ENCODE data around the gene MMP24OS. TPM values are rescaled to one million over a fixed set of nuclear protein-coding genes. Genes with fewer than 3 reads are reported as not detected.

The MMP24OS gene
- total RNA-seq, 1 donor, result 20.2 TPM

Other genes starting within 250 kb of the MMP24OS start
- 43.1 TPM for gene TRPC4AP, start 185.3 kb downstream of the MMP24OS start, total RNA-seq
- gene EDEM2, start 130.8 kb downstream of the MMP24OS start, total RNA-seq, result 66.0 TPM
- gene PROCR, start 106.0 kb downstream of the MMP24OS start, total RNA-seq, result 5.7 TPM
- gene MMP24, start 51.4 kb downstream of the MMP24OS start, total RNA-seq, result under 0.01 TPM
- 233 TPM for gene EIF6, start 6.7 kb upstream of the MMP24OS start, total RNA-seq
- gene FAM83C, start 14.3 kb upstream of the MMP24OS start, total RNA-seq, result under 0.01 TPM
- gene UQCC1, start 133.9 kb upstream of the MMP24OS start, total RNA-seq, result 16.4 TPM
- gene GDF5, start 160.1 kb upstream of the MMP24OS start, total RNA-seq, result under 0.01 TPM
- gene CEP250, start 177.5 kb upstream of the MMP24OS start, total RNA-seq, result 12.4 TPM